Activated CD8-positive, alpha-beta T cell treated with anti-CD3 and anti-CD28 coated beads for 36 hours (primary cell): ENCODE results near the gene ERC2. TPM values are rescaled to one million over a fixed set of nuclear protein-coding genes. Genes with fewer than 3 reads are reported as not detected.
A peak's percentile ranks its signal among the peaks of the same experiment; 100 is the strongest.

Source experiments
- ATAC-seq: fragments of 200-7000 bp; cut with Tn5 transposase; one replicate; pipeline ENCODE4 v1.10.0; 2021; ENCODE audit warnings: mild to moderate bottlenecking, moderate library complexity
- CTCF ChIA-PET: fragments of 350-600 bp; sonication (Branson Sonifier 250); formaldehyde crosslinking; loops from one replicate; lab custom pipeline; 2021; ENCODE audit warnings: antibody characterized with exemption; lab: Charles Lee
- POLR2A ChIA-PET: fragments of 350-600 bp; sonication (Branson Sonifier 250); formaldehyde crosslinking; loops from one replicate; lab custom pipeline; 2021; ENCODE audit warnings: antibody characterized with exemption; lab: Charles Lee
- DNase-seq: peaks from one replicate; pipeline ENCODE4 v3.0.0-alpha.2; 2020
- H3K27ac Mint-ChIP-seq: one replicate; pipeline ENCODE4 v1.8.0; 2021; ENCODE audit warnings: mild to moderate bottlenecking, mixed read lengths
- H3K27me3 Mint-ChIP-seq: one replicate; pipeline ENCODE4 v1.8.0; 2021; ENCODE audit warnings: mixed read lengths
- H3K36me3 Mint-ChIP-seq: one replicate; pipeline ENCODE4 v1.8.0; 2021; ENCODE audit warnings: low read depth, mixed read lengths
- H3K4me1 Mint-ChIP-seq: one replicate; pipeline ENCODE4 v1.8.0; 2021; ENCODE audit warnings: low read depth, mixed read lengths
- H3K4me3 Mint-ChIP-seq: one replicate; pipeline ENCODE4 v1.8.0; 2021; ENCODE audit warnings: mild to moderate bottlenecking, moderate library complexity, mixed read lengths
- H3K9me3 Mint-ChIP-seq: one replicate; pipeline ENCODE4 v1.8.0; 2021; ENCODE audit warnings: mixed read lengths
- CTCF ChIP-seq: fragments of 200-600 bp; IDR thresholded peaks from one replicate; pipeline ENCODE4 v1.8.0; 2022; ENCODE audit warnings: antibody characterized with exemption, mild to moderate bottlenecking
- intact Hi-C: fragments of 100-400 bp; cut with micrococcal nuclease; formaldehyde crosslinking; loops from one replicate; pipeline ENCODE4 v1.10.0; 2022
- total RNA-seq, 2 experiments: library from RNA; stranded (reverse); gene quantifications; one replicate each; pipeline ENCODE4 v1.2.3, GENCODE V29; 2021

Gene ERC2
- total RNA-seq, 2 experiments from 2014 or later: 0.18 to 0.52 TPM

GRCh38 chr3:55645422-55645821, 822.8 kb downstream of the ERC2 start:
- Mint-ChIP-seq H3K27ac (no peak overlapping the region), H3K27me3 (no peaks in the 10 kb centered on the region), H3K9me3 (no peaks in the 10 kb centered on the region), H3K36me3 (no peaks in the 10 kb centered on the region), H3K4me1 (peaks cover under 1% of the 10 kb centered on the region), H3K4me3 (no peak overlapping the region)
- ATAC-seq: no peak
- ChIA-PET POLR2A (interaction anchor here (0.7 kb wide), 1 partner anchor 685 kb away, joined by 3 read pairs; no protein-coding TSS in a partner anchor), CTCF (no interaction called here)
- intact Hi-C loops: no loop called here
- DNase-seq: no peak
- TF ChIP-seq CTCF: no peak

DNA sequence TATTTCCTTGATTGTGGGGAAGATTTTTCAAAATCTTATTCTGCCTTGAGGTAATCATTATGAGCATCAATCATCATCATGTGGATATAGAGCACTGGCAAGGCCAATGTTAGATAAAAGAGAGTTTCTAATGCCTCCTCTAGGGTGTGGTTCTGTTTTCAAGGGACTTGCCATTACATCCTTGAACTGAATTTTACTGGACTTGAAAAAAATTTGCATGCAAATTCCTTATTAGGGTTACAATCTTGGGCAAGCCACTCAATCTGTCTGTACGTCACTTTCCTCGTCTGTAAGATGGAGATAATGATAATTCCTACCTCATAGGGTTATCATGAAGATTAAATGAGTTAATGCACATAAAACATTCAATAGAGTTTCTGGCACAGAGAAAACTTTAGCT, 825.0 kb downstream of the ERC2 start:
- no peak for ATAC-seq
- no peak overlapping the region for H3K27ac Mint-ChIP-seq
- no peaks in the 10 kb centered on the region for H3K27me3 Mint-ChIP-seq
- no peak for DNase-seq
- intact Hi-C loops: no loop called here
- H3K36me3 Mint-ChIP-seq: no peaks in the 10 kb centered on the region
- ChIA-PET POLR2A (no interaction called here), CTCF (no interaction called here)
- peaks cover 14% of the 10 kb centered on the region for H3K4me1 Mint-ChIP-seq
- no peaks in the 10 kb centered on the region for H3K9me3 Mint-ChIP-seq
- TF ChIP-seq CTCF: no peak
- H3K4me3 Mint-ChIP-seq: no peak overlapping the region

- peaks cover 14% of the 10 kb centered on the region for H3K4me1 Mint-ChIP-seq
- no peak overlapping the region for H3K4me3 Mint-ChIP-seq
- no peaks in the 10 kb centered on the region for H3K36me3 Mint-ChIP-seq
- no peak for ATAC-seq
- no peaks in the 10 kb centered on the region for H3K27me3 Mint-ChIP-seq
- DNase-seq: no peak
- H3K27ac Mint-ChIP-seq: no peak overlapping the region
- H3K9me3 Mint-ChIP-seq: no peaks in the 10 kb centered on the region
- ChIA-PET CTCF (no interaction called here), POLR2A (no interaction called here)
- no peak for TF ChIP-seq CTCF
- intact Hi-C loops: no loop called here
These were observed 826.3 kb downstream of the ERC2 start for GRCh38 chr3:55641964-55642363.

DNA sequence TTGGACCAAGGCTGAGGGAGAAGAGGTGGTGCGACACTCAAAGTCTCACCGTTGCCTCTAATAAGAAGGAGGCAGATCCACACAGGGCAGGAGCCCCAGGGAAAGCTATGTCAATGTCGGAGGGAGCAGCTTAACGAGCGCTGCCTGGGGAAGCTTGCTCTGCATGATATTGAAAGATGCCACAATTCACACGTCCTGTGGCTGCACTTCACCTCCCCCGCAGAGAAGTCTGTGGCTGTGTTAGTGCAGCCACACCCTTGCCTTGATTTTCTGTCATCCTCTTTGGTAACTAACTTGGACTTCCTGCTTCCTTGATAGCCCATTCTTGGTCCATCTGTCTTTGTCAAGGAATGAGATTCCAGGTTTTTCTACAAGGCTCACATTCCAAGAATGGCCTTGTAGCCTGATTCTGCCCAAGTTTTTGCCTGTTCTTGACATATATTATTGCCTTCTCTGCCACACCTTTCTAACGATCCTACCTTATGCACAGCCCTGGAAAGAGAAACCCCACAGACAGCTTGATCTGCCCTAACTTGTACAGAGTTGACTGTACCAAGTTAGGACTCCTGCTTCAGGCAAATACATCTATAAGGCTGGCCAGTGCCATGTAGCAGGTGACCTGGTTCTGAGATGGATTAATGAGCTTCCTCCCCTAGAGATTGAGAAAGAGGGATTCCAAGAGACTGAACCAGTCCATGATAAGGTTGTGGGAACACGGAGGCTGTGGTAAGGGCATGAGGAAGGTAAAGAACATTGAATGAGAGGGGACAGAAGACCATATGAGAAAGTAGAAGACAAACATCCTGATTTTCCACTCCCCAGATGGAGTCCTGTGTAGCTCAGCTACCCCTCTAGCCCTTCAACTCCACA, 828.1 kb downstream of the ERC2 start:
- no peak overlapping the region for H3K4me3 Mint-ChIP-seq
- intact Hi-C loops: no loop called here
- peaks cover 14% of the 10 kb centered on the region for H3K4me1 Mint-ChIP-seq
- CTCF ChIA-PET: no interaction called here
- no peaks in the 10 kb centered on the region for H3K36me3 Mint-ChIP-seq
- no peaks in the 10 kb centered on the region for H3K9me3 Mint-ChIP-seq
- ATAC-seq: peak; percentile 49
- H3K27ac Mint-ChIP-seq: no peak overlapping the region
- H3K27me3 Mint-ChIP-seq: no peaks in the 10 kb centered on the region
- POLR2A ChIA-PET: no interaction called here
- TF ChIP-seq CTCF: no peak
- DNase-seq: peak; percentile 32

DNA sequence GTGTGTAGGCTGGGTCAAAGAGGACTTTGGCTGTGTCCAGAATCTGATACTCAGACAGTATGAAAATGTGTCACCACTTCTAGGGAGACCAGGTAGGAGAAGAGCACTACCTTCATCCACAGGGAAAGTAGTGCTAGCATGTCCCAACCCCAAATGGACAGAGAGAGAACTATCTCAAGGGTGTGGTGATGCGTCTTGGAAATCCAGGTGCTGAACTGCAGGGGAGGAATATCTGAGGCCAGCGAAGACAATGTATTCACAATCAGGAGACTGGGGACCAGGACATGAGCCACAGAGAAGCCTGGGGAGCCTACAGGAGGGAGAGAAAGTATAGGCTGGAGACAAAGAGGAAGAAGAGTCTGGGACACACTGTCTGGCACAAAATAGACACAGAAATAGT, 829.1 kb downstream of the ERC2 start:
- no peak for TF ChIP-seq CTCF
- Mint-ChIP-seq H3K9me3 (no peaks in the 10 kb centered on the region), H3K36me3 (no peaks in the 10 kb centered on the region), H3K4me3 (no peak overlapping the region), H3K4me1 (peaks cover 14% of the 10 kb centered on the region), H3K27ac (no peak overlapping the region), H3K27me3 (no peaks in the 10 kb centered on the region)
- intact Hi-C loops: no loop called here
- DNase-seq (no peak), ATAC-seq (no peak)
- CTCF ChIA-PET: no interaction called here
- POLR2A ChIA-PET: no interaction called here
